GM18517 (cell line): Measurements from ENCODE around the gene PKP1.

Experiments
- ATAC-seq: cut with Tn5 transposase; IDR thresholded peaks from one replicate; pipeline ENCODE4 v1.9.1; 2021; ENCODE audit warnings: mild to moderate bottlenecking, moderate library complexity; ENCODE audit not compliant: unreplicated experiment

PKP1 gene

DNA sequence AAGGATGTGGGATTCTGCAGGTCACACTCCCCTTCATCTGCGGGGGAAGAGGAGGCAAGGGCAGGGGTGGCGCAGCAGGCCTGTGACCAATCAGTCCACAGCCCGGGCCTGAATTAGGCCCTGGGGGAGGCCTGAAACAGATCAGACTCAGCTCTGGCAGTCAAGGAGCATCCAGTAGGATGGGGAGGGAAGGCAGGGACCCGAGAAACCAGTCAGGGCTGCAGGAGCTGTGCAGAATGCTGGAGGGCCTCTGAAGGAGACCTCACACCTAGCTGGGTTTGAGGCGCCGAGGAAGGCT is 81.5 kb downstream of the PKP1 start:
- no peak for ATAC-seq

GRCh38 chr1:201365251-201365650 is 81.9 kb downstream of the PKP1 start:
- ATAC-seq, result no peak

DNA sequence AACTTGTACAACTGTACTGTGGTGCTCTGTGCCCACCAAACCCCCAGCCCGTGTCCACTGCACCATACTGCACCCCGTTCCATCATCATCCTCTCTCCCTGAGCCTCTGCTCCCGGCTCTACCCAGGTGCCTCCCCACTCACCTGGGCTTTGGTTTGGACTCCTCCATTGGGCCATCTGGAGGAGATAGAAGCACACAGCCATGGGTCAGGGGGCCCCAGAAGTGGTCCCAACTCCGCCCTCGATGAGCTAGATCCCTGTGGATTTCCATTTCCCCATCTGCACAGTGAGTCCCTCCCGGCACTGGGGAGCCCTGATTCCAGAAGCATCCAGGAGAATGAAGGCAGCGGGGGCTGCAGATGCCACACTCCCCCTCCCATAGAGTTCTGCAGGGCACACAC is 83.4 kb downstream of the PKP1 start:
- ATAC-seq, result no peak

DNA sequence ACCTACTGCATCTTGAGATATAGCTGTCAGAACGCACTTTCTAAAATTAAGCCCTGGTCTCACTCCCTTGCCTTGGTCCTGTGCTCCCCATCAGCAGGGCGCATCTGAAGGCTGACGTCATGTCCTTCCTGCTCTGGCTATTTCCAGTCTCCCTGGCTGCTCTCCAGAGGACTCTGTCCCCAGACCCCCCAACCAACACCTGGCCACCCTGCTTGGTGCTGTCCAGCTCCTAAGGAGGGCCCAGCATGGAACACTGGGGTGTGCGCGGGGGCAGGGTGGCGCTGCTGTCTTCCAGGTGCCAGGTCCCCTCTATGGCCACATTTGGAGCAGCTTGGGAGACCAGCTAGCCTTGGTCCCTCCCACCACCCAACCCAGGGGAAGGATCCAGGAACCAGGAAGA is 85.9 kb downstream of the PKP1 start:
- ATAC-seq, result no peak

DNA sequence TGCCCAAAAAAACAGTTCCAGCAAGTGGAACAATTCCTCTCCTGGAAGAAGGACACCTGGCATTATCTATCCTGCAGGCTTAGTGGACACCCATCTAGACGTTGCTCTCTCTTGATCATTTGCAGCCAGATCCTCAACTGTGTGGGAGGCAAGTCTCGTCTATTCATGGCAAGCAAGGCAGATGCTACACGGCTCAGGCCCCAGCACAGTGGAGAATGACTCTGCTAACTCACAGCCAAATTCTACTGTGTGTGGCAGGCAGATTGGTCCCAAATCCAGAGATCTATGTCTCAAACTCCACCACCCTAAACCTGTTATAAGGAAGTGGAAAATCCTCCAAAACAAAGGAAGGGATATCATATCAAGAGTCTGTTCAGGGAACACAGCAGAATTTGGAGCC is 87.2 kb downstream of the PKP1 start:
- no peak for ATAC-seq

- no peak for ATAC-seq
Measured at GRCh38 chr1:201371276-201371675, 88.0 kb downstream of the PKP1 start.

GRCh38 chr1:201371792-201372191 is 88.5 kb downstream of the PKP1 start:
- no peak for ATAC-seq

DNA sequence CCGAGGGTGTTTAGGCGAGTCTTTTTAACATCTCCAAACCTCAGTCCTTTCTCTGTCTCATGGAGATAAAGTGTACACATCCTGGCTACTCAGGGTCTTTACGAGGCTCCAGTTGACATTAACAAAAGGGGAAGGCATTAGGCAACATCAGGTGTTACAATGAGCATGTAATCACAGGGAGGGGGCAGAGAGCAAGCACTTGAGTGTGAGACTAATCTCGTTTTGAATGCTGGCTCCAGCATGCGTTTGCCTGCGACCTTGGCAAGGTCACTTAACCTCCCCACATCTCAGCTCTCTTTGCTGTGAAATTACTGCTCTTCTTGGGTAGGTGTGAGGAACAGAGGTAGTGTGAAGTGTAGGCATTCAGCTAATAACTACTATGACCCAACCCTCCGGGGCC is 91.1 kb downstream of the PKP1 start:
- no peak for ATAC-seq

GRCh38 chr1:201375169-201375568 is 91.9 kb downstream of the PKP1 start:
- ATAC-seq, result no peak

DNA sequence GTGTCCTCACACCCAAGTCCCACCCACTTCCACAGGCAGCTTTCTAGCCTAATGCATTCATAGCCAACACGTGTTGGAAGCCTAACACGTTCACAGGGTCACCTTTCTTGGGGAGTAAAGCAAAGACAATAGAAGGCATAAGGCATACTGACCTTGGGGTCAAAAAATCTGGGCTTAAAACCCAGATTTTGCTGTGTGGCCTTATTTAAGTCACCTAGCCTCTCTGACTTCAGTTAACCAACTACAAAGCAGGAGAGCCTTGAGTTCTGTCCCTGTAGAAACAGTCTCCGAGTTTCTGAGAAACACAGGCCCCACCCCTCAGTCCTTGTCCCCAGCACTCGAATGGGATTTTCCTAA is 92.8 kb downstream of the PKP1 start:
- ATAC-seq, result no peak

- ATAC-seq, result no peak
Measured at GRCh38 chr1:201376464-201377374, 93.4 kb downstream of the PKP1 start.

- no peak for ATAC-seq
Measured at GRCh38 chr1:201377611-201378092, 94.3 kb downstream of the PKP1 start, which contains the start of gene TNNT2. TNNT2 (minus strand) TSS chr1:201377680; CDS start chr1:201373254, 4,426 bp downstream.

DNA sequence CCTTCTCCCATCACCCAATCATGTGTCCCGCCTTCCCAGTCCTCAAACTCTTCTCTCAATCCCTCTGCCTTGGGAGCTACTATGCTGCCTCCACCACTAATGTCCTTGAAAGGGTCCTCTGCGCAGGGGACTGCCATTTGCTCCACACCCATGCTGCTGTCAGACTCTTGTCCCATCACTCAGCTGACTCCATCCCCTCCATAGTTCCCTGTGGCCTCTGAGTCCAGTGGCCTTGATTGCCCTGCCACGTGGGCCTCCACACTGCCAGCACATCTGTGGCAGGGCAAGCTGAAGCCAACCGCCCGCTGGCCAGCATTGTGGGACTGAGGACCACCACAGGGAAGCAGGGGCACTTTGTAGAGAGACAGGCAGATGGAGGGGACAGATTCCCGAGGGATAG is 95.5 kb downstream of the PKP1 start:
- no peak for ATAC-seq

DNA sequence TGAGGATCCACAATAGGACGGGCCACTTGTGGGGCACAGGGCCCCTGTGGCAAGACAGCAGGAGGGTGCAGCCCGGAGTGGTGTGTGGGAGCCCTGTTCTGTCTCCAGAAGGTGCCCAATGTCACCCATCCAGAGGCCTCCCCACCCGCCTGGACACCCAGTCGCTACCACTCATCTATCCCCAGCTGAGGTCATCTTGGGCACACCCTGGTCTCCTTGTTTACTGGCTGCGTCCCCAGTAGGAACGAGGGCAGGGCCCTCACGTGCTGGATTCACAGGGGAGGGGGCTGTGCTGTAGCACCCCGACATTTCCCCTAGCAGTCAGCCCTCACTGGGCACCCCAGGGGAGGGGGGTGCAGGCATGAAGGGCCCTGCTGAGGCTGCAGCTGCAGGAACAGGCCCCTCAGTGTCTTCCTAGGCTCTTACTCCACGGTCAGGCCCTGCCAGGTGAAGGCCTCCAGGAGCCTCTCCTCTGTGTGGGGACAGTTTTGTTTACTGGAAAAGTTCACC is 96.5 kb downstream of the PKP1 start:
- no peak for ATAC-seq

DNA sequence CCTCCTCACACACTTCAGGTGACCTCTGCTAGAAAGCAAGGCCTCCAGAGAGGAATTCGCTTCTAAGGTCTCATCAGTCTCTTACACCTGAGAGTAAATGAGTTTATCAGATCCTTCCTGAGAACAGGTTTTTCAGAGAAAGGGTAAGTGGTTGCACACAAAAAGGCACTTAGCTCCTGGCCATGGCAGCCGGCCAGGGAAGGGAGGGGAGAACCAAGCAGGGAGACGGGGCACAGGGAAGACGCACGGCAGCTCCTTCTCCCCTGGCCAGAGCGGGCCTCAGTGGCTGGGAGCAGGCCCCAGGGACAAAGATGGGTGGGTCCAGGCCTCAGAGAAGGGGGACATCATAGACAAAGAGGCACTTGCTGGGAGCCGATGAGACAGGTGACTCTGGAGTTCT is 97.8 kb downstream of the PKP1 start:
- no peak for ATAC-seq
